Naive thymus-derived CD8-positive, alpha-beta T cell (primary cell): Measurements from ENCODE around the gene DUSP22. TPM values are rescaled to one million over a fixed set of nuclear protein-coding genes. Genes with fewer than 3 reads are reported as not detected.

Experiments used
- ATAC-seq, 2 donors: fragments of 150-1000 bp; cut with Tn5 transposase in 1 of 2; sonication (Bioruptor Pico), chemical (Tn5 transposase) in 1 of 2; 1 replicate in 1 of 2; 2 replicates in 1 of 2; pipeline ENCODE4 v1.10.0; 2021; ENCODE audit warnings: mild to moderate bottlenecking in 2 of 2, moderate library complexity in 2 of 2
- POLR2A ChIA-PET: fragments of 350-600 bp; sonication (Branson Sonifier 250); formaldehyde crosslinking; loops from one replicate; lab custom pipeline; 2021; ENCODE audit warnings: antibody characterized with exemption; lab: Charles Lee
- DNase-seq, 10 donors: peaks; one replicate each; pipeline versions ENCODE4 v3.0.0 to v3.0.0-alpha.2; 2020 to 2022
- H3K27ac Mint-ChIP-seq, 10 donors: one replicate each; pipeline ENCODE4 v1.8.0; 2020 to 2022; ENCODE audit warnings: mild to moderate bottlenecking in 10 of 10, mixed read lengths in 10 of 10, moderate library complexity in 4 of 10, inconsistent platforms in 1 of 10
- H3K27me3 Mint-ChIP-seq, 5 donors: one replicate each; pipeline ENCODE4 v1.8.0; 2021 to 2022; ENCODE audit warnings: mixed read lengths in 5 of 5
- H3K36me3 Mint-ChIP-seq, 3 donors: one replicate each; pipeline ENCODE4 v1.8.0; 2020 to 2022; ENCODE audit warnings: mixed read lengths in 3 of 3, mild to moderate bottlenecking in 2 of 3, inconsistent platforms in 1 of 3
- H3K4me1 Mint-ChIP-seq, 4 donors: one replicate each; pipeline ENCODE4 v1.8.0; 2021 to 2022; ENCODE audit warnings: mixed read lengths in 4 of 4
- H3K4me3 Mint-ChIP-seq, 10 donors: one replicate each; pipeline ENCODE4 v1.8.0; 2020 to 2022; ENCODE audit warnings: mild to moderate bottlenecking in 10 of 10, mixed read lengths in 10 of 10, moderate library complexity in 6 of 10, inconsistent platforms in 1 of 10
- H3K9me3 Mint-ChIP-seq, 9 donors: one replicate each; pipeline ENCODE4 v1.8.0; 2020 to 2022; ENCODE audit warnings: mixed read lengths in 9 of 9, mild to moderate bottlenecking in 3 of 9, inconsistent platforms in 1 of 9, moderate library complexity in 1 of 9
- polyA plus RNA-seq, 3 donors: library from polyadenylated mRNA; unstranded; fragments of 300-500 nt; fragmentation: Illumina TruSeq; gene quantifications; one replicate each; pipeline ENCODE4 v1.2.3, GENCODE V29; 2021
- total RNA-seq, 8 experiments: library from RNA in 2 of 8; stranded (reverse) in 2 of 8; gene quantifications; one replicate each; pipeline ENCODE4 v1.2.3 and lab custom pipeline; 2021 to 2026

DUSP22 gene
- total and polyA plus RNA-seq, 5 experiments from 2014 or later: 40.1 to 46.0 (median 43.0) TPM

- peaks cover 0 to 13% (median 10%) of the 10 kb centered on the region in 5 donors for H3K27me3 Mint-ChIP-seq
- no peaks in the 10 kb centered on the region for H3K36me3 Mint-ChIP-seq
- peak within 1 kb of the TSS; percentile 84 to 95 (median 92) for H3K4me3 Mint-ChIP-seq
- peaks cover 7 to 37% (median 31%) of the 10 kb centered on the region in 4 donors for H3K4me1 Mint-ChIP-seq
- POLR2A ChIA-PET: interaction anchor here (1.0 to 2.2 kb wide), 8 partner anchors 8 to 105 kb away, joined by 3 to 11 read pairs (median 4); partner anchors contain the start of gene DUSP22
- H3K9me3 Mint-ChIP-seq: no peaks in the 10 kb centered on the region
- DNase-seq: peak in 4 of 10 donors; percentile 21 to 45 (median 30)
- ATAC-seq: peak; percentile 36 to 48
- peak within 1 kb of the TSS in 7 of 10 donors; percentile 40 to 84 (median 75) for H3K27ac Mint-ChIP-seq
Measured at GRCh38 chr6:391559-392440, 99.5 kb downstream of the DUSP22 start, which contains the start of gene IRF4. Gene IRF4, plus strand, starts transcription at chr6:391752. Its CDS starts 1,401 bp downstream, at chr6:393153.

GRCh38 chr6:392441-393390 is 100.4 kb downstream of the DUSP22 start:
- Mint-ChIP-seq H3K4me3 (peak overlapping the region; percentile 75 to 95 (median 87)), H3K27ac (peak overlapping the region in 2 of 10 donors; percentile 19 to 74), H3K4me1 (peaks cover 7 to 37% (median 31%) of the 10 kb centered on the region in 4 donors), H3K9me3 (no peaks in the 10 kb centered on the region), H3K27me3 (peaks cover 0 to 13% (median 10%) of the 10 kb centered on the region in 5 donors), H3K36me3 (peaks cover 0 to 5% (median 0%) of the 10 kb centered on the region in 3 donors)
- ATAC-seq (peak; percentile 28 to 55), DNase-seq (peak in 3 of 10 donors; percentile 17 to 38 (median 32))
- POLR2A ChIA-PET: interaction anchor here (0.8 to 2.2 kb wide), 8 partner anchors 9 to 158 kb away, joined by 3 to 11 read pairs (median 4); partner anchors contain the start of gene DUSP22

- Mint-ChIP-seq H3K4me1 (peaks cover 7 to 39% (median 31%) of the 10 kb centered on the region in 4 donors), H3K4me3 (peak overlapping the region; percentile 84 to 98 (median 95)), H3K27ac (peak overlapping the region in 7 of 10 donors; percentile 5 to 91 (median 68)), H3K27me3 (peaks cover 0 to 13% (median 5%) of the 10 kb centered on the region in 5 donors), H3K36me3 (peaks cover 0 to 9% (median 0%) of the 10 kb centered on the region in 3 donors), H3K9me3 (no peaks in the 10 kb centered on the region)
- DNase-seq: no peak
- POLR2A ChIA-PET: interaction anchor here (1.2 to 2.2 kb wide), 4 partner anchors 8 to 107 kb away, joined by 3 to 11 read pairs (median 4); no protein-coding TSS in a partner anchor
- ATAC-seq: peak; percentile 24 to 35
Measured at GRCh38 chr6:393391-394221, 101.3 kb downstream of the DUSP22 start.

GRCh38 chr6:394641-395289 is 102.5 kb downstream of the DUSP22 start:
- DNase-seq (no peak), ATAC-seq (no peak)
- H3K27me3 Mint-ChIP-seq: peaks cover 0 to 10% (median 4%) of the 10 kb centered on the region in 5 donors
- H3K4me3 Mint-ChIP-seq: peak overlapping the region in 6 of 10 donors; percentile 3 to 94 (median 24)
- peak overlapping the region in 1 of 10 donors; percentile 57 for H3K27ac Mint-ChIP-seq
- POLR2A ChIA-PET: interaction anchor here (2.4 kb wide), 1 partner anchor 9 kb away, joined by 9 read pairs; no protein-coding TSS in a partner anchor
- peaks cover 9 to 44% (median 28%) of the 10 kb centered on the region in 4 donors for H3K4me1 Mint-ChIP-seq
- H3K9me3 Mint-ChIP-seq: no peaks in the 10 kb centered on the region
- H3K36me3 Mint-ChIP-seq: peaks cover 0 to 9% (median 0%) of the 10 kb centered on the region in 3 donors

- POLR2A ChIA-PET: interaction anchor here (2.4 kb wide), 1 partner anchor 8 kb away, joined by 9 read pairs; no protein-coding TSS in a partner anchor
- DNase-seq (no peak), ATAC-seq (no peak)
- Mint-ChIP-seq H3K4me1 (peaks cover 9 to 41% (median 27%) of the 10 kb centered on the region in 4 donors), H3K4me3 (no peak overlapping the region), H3K36me3 (peaks cover 0 to 9% (median 0%) of the 10 kb centered on the region in 3 donors), H3K27ac (no peak overlapping the region), H3K27me3 (peaks cover 0 to 10% (median 4%) of the 10 kb centered on the region in 5 donors), H3K9me3 (no peaks in the 10 kb centered on the region)
Measured at GRCh38 chr6:395432-396125, 103.3 kb downstream of the DUSP22 start.

- Mint-ChIP-seq H3K4me3 (no peak overlapping the region), H3K27ac (peak overlapping the region in 1 of 10 donors; percentile 7), H3K9me3 (no peaks in the 10 kb centered on the region)
Measured at GRCh38 chr6:396126-396520, 103.8 kb downstream of the DUSP22 start.

GRCh38 chr6:397056-397455 is 104.8 kb downstream of the DUSP22 start:
- Mint-ChIP-seq H3K4me1 (peaks cover 7 to 38% (median 21%) of the 10 kb centered on the region in 4 donors), H3K27me3 (peaks cover 0 to 6% (median 4%) of the 10 kb centered on the region in 5 donors), H3K27ac (no peak overlapping the region), H3K4me3 (no peak overlapping the region), H3K36me3 (peaks cover 0 to 15% (median 2%) of the 10 kb centered on the region in 3 donors), H3K9me3 (no peaks in the 10 kb centered on the region)
- no peak for DNase-seq
- ATAC-seq: no peak
- POLR2A ChIA-PET: no interaction called here

More at GRCh38 chr6:396126-396520, 103.8 kb downstream of the DUSP22 start:
- Mint-ChIP-seq H3K4me1 (peaks cover 8 to 36% (median 23%) of the 10 kb centered on the region in 4 donors), H3K27me3 (peaks cover 0 to 7% (median 4%) of the 10 kb centered on the region in 5 donors), H3K36me3 (peaks cover 0 to 10% (median 0%) of the 10 kb centered on the region in 3 donors)
- DNase-seq (no peak), ATAC-seq (no peak)
- POLR2A ChIA-PET: interaction anchor here (2.4 kb wide), 1 partner anchor 8 kb away, joined by 9 read pairs; no protein-coding TSS in a partner anchor

- H3K4me1 Mint-ChIP-seq: peaks cover 7 to 42% (median 18%) of the 10 kb centered on the region in 4 donors
- POLR2A ChIA-PET: interaction anchor here (0.5 kb wide), 1 partner anchor 26 kb away, joined by 3 read pairs; no protein-coding TSS in a partner anchor
Measured at GRCh38 chr6:397604-398003, 105.3 kb downstream of the DUSP22 start.

GRCh38 chr6:398065-398464 is 105.8 kb downstream of the DUSP22 start:
- H3K4me3 Mint-ChIP-seq: no peak overlapping the region
- peaks cover 7 to 45% (median 18%) of the 10 kb centered on the region in 4 donors for H3K4me1 Mint-ChIP-seq
- POLR2A ChIA-PET: interaction anchor here (0.5 kb wide), 1 partner anchor 26 kb away, joined by 3 read pairs; no protein-coding TSS in a partner anchor

More at GRCh38 chr6:397604-398003, 105.3 kb downstream of the DUSP22 start:
- H3K4me3 Mint-ChIP-seq: no peak overlapping the region
- peaks cover 0 to 20% (median 2%) of the 10 kb centered on the region in 3 donors for H3K36me3 Mint-ChIP-seq
- H3K27me3 Mint-ChIP-seq: peaks cover 0 to 6% (median 4%) of the 10 kb centered on the region in 5 donors
- H3K27ac Mint-ChIP-seq: no peak overlapping the region
- no peaks in the 10 kb centered on the region for H3K9me3 Mint-ChIP-seq
- no peak for ATAC-seq
- no peak for DNase-seq

More at GRCh38 chr6:398065-398464, 105.8 kb downstream of the DUSP22 start:
- Mint-ChIP-seq H3K36me3 (peaks cover 0 to 20% (median 2%) of the 10 kb centered on the region in 3 donors), H3K9me3 (no peaks in the 10 kb centered on the region), H3K27me3 (peaks cover 0 to 6% (median 4%) of the 10 kb centered on the region in 5 donors), H3K27ac (no peak overlapping the region)
- ATAC-seq (no peak), DNase-seq (no peak)
